H9 (cell line): ENCODE data around the gene PRR16. TPM values are rescaled to one million over a fixed set of nuclear protein-coding genes. Genes with fewer than 3 reads are reported as not detected.

Source experiments
- DNase-seq: peaks from one replicate; pipeline ENCODE4 v3.0.0-alpha.2; 2017
- H2AFZ ChIP-seq: one replicate; pipeline ENCODE4 v1.6.1; 2013; ENCODE audit warnings: mild to moderate bottlenecking, low read length, control low read depth, moderate library complexity
- H2AK5ac ChIP-seq: 2 replicates; pipeline ENCODE4 v1.6.1; 2013; ENCODE audit warnings: low read length, control low read depth, mixed read lengths; ENCODE audit not compliant: insufficient read length
- H2BK120ac ChIP-seq: one replicate; pipeline ENCODE4 v1.6.1; 2013; ENCODE audit warnings: low read depth, mild to moderate bottlenecking, low read length, control low read depth, inconsistent platforms; ENCODE audit not compliant: poor library complexity, severe bottlenecking
- H2BK12ac ChIP-seq: 2 replicates; pipeline ENCODE4 v1.6.1; 2013; ENCODE audit warnings: low read length, control low read depth, mixed read lengths, low read depth; ENCODE audit not compliant: insufficient read length
- H2BK15ac ChIP-seq: 2 replicates; pipeline ENCODE4 v1.6.1; 2013; ENCODE audit warnings: low read depth, low read length, control low read depth
- H2BK20ac ChIP-seq: one replicate; pipeline ENCODE4 v1.6.1; 2013; ENCODE audit warnings: low read depth, mild to moderate bottlenecking, low read length, control low read depth, inconsistent platforms; ENCODE audit not compliant: poor library complexity, severe bottlenecking
- H2BK5ac ChIP-seq: 2 replicates; pipeline ENCODE4 v1.6.1; 2013; ENCODE audit warnings: low read length, control low read depth, mixed read lengths; ENCODE audit not compliant: insufficient read length
- H3K14ac ChIP-seq: 2 replicates; pipeline ENCODE4 v1.6.1; 2013; ENCODE audit warnings: low read length, control low read depth; ENCODE audit not compliant: insufficient read depth
- H3K18ac ChIP-seq: 2 replicates; pipeline ENCODE4 v1.6.1; 2013; ENCODE audit warnings: low read depth, mild to moderate bottlenecking, mixed read lengths, low read length, control low read depth; ENCODE audit not compliant: insufficient read length
- H3K23ac ChIP-seq: 2 replicates; pipeline ENCODE4 v1.6.1; 2013; ENCODE audit warnings: low read length, control low read depth, mixed read lengths, low read depth; ENCODE audit not compliant: insufficient read length
- H3K23me2 ChIP-seq: 2 replicates; pipeline ENCODE4 v1.6.1; 2013; ENCODE audit warnings: low read depth, mild to moderate bottlenecking, mixed read lengths, low read length, control low read depth; ENCODE audit not compliant: insufficient read length, poor library complexity, severe bottlenecking
- H3K27ac ChIP-seq: 2 replicates; pipeline ENCODE4 v1.5.1; 2013; ENCODE audit warnings: low read length, control low read depth, mixed read lengths, low read depth; ENCODE audit not compliant: insufficient read length
- H3K27me3 ChIP-seq: 2 replicates; pipeline ENCODE4 v1.6.1; 2013; ENCODE audit warnings: low read length, control low read depth, inconsistent platforms; ENCODE audit not compliant: insufficient read depth
- H3K4ac ChIP-seq: 2 replicates; pipeline ENCODE4 v1.6.1; 2013; ENCODE audit warnings: low read depth, mild to moderate bottlenecking, control low read depth, inconsistent platforms, low read length, moderate library complexity
- H3K4me1 ChIP-seq: 2 replicates; pipeline ENCODE4 v1.6.1; 2013; ENCODE audit warnings: low read length, control low read depth, inconsistent platforms; ENCODE audit not compliant: insufficient read depth
- H3K4me2 ChIP-seq: 2 replicates; pipeline ENCODE4 v1.6.1; 2013; ENCODE audit warnings: low read length, control low read depth, mixed read lengths; ENCODE audit not compliant: insufficient read length, insufficient read depth
- H3K56ac ChIP-seq: 2 replicates; pipeline ENCODE4 v1.6.1; 2013; ENCODE audit warnings: low read depth, mild to moderate bottlenecking, mixed read lengths, low read length, control low read depth; ENCODE audit not compliant: insufficient read length
- H3K79me1 ChIP-seq: 2 replicates; pipeline ENCODE4 v1.6.1; 2013; ENCODE audit warnings: low read depth, mild to moderate bottlenecking, moderate library complexity, low read length, control low read depth, inconsistent platforms; ENCODE audit not compliant: insufficient read depth, poor library complexity, severe bottlenecking
- H3K79me2 ChIP-seq: 2 replicates; pipeline ENCODE4 v1.6.1; 2013; ENCODE audit warnings: low read length, control low read depth, inconsistent platforms; ENCODE audit not compliant: insufficient read depth
- H3K9ac ChIP-seq: 2 replicates; pipeline ENCODE4 v1.6.1; 2013; ENCODE audit warnings: low read length, control low read depth, mixed read lengths; ENCODE audit not compliant: insufficient read length; ENCODE audit errors: extremely low read depth
- H3K9me3 ChIP-seq: one replicate; pipeline ENCODE4 v1.6.1; 2013; ENCODE audit warnings: low read depth, low read length, inconsistent platforms; ENCODE audit not compliant: control insufficient read depth
- H3T11ph ChIP-seq: one replicate; pipeline ENCODE4 v1.6.1; 2013; ENCODE audit warnings: mild to moderate bottlenecking, low read length, control low read depth, inconsistent platforms
- H4K20me1 ChIP-seq: one replicate; pipeline ENCODE4 v1.6.1; 2013; ENCODE audit not compliant: control insufficient read depth, insufficient read length, insufficient read depth
- H4K5ac ChIP-seq: 2 replicates; pipeline ENCODE4 v1.6.1; 2013; ENCODE audit warnings: low read depth, mild to moderate bottlenecking, mixed read lengths, low read length, control low read depth; ENCODE audit not compliant: insufficient read length
- H4K8ac ChIP-seq: replicated peaks from 2 replicates; pipeline ENCODE4 v1.6.1; 2013; ENCODE audit warnings: low read length, control low read depth, mixed read lengths, low read depth; ENCODE audit not compliant: insufficient read length
- H4K91ac ChIP-seq: 2 replicates; pipeline ENCODE4 v1.6.1; 2013; ENCODE audit warnings: low read depth, mild to moderate bottlenecking, moderate library complexity, mixed read lengths, low read length, control low read depth; ENCODE audit not compliant: insufficient read length
- H3K27ac Mint-ChIP-seq, 3 experiments: 2 replicates in 2 of 3; 3 replicates in 1 of 3; pipeline ENCODE4 v1.8.0; 2020 to 2021; ENCODE audit warnings: mixed read lengths in 3 of 3, mild to moderate bottlenecking in 1 of 3, moderate library complexity in 1 of 3
- H3K27me3 Mint-ChIP-seq: 2 replicates; pipeline ENCODE4 v1.8.0; 2021; ENCODE audit warnings: low read depth, mild to moderate bottlenecking, moderate library complexity, mixed read lengths
- H3K36me3 Mint-ChIP-seq, 3 experiments: 2 replicates in 2 of 3; 3 replicates in 1 of 3; pipeline ENCODE4 v1.8.0; 2020 to 2021; ENCODE audit warnings: low read depth in 3 of 3, mixed read lengths in 3 of 3; ENCODE audit not compliant: insufficient read depth in 1 of 3
- H3K4me1 Mint-ChIP-seq, 2 experiments: 2 replicates each; pipeline ENCODE4 v1.8.0; 2020; ENCODE audit warnings: mixed read lengths in 2 of 2
- H3K4me3 Mint-ChIP-seq, 2 experiments: 2 replicates in 1 of 2; 3 replicates in 1 of 2; pipeline ENCODE4 v1.8.0; 2020 to 2021; ENCODE audit warnings: mild to moderate bottlenecking in 2 of 2, mixed read lengths in 2 of 2, moderate library complexity in 1 of 2
- H3K9me3 Mint-ChIP-seq, 2 experiments: 2 replicates in 1 of 2; 3 replicates in 1 of 2; pipeline ENCODE4 v1.8.0; 2020; ENCODE audit warnings: mild to moderate bottlenecking in 2 of 2, mixed read lengths in 2 of 2, moderate library complexity in 1 of 2
- CTCF ChIP-seq: fragments of 200-600 bp; sonication (generic); conservative IDR thresholded peaks from 3 replicates; pipeline ENCODE4 v1.8.0; 2021; ENCODE audit warnings: antibody characterized with exemption, mild to moderate bottlenecking
- WGBS: extraction: QIAGEN DNeasy Blood & Tissue Kit; methylation state at CpG from one replicate; pipeline ENCODE4 v1.1.7; 2013; ENCODE audit warnings: missing lambda C conversion rate, low lambda C conversion rate, mixed read lengths; ENCODE audit not compliant: insufficient read length; ENCODE audit errors: extremely low coverage; 5-methylcytosine and 5-hydroxymethylcytosine counted together
- total RNA-seq: library from RNA; stranded (reverse); gene quantifications from 2 replicates; pipeline ENCODE4 v1.2.1, GENCODE V29; 2021

PRR16 gene
- total RNA-seq, 1 experiment from 2014 or later, result 0.13 TPM

DNA sequence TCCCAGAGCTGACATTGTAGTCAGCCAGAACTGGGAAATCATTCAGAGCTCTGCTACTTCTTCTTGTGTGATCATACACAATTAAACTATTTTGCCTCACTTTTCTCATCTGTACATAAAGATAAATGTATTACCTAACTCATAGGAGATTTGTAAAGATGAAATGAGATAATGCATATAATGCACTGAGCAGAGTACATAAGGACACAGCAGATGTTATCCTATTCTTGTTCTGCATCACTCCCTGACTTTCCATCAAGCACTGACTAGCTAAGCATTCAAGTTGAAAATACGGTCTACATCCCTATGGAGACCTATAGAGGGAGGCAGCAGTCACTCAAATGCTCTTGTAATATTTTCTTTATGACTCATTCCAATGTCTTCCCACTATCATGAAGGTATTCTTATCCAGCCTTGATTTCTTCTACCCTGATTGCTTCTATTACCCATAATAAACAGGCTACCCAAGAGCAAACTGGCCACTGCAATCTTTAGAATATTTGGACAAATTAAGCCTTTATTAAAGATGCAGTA, 16.3 kb upstream of the PRR16 start:
- no peak overlapping the region for H2BK12ac ChIP-seq
- Mint-ChIP-seq H3K27me3 (no peaks in the 10 kb centered on the region), H3K4me1 (peaks cover 3 to 9% of the 10 kb centered on the region in 2 experiments), H3K27ac (no peak overlapping the region), H3K36me3 (no peaks in the 10 kb centered on the region), H3K9me3 (no peaks in the 10 kb centered on the region), H3K4me3 (no peak overlapping the region)
- H3T11ph ChIP-seq, result no peak overlapping the region
- no peak overlapping the region for H4K91ac ChIP-seq
- no peak overlapping the region for H4K5ac ChIP-seq
- no peak overlapping the region for H3K18ac ChIP-seq
- TF ChIP-seq CTCF, result no peak
- H3K27me3 ChIP-seq, result no peaks in the 10 kb centered on the region
- H3K4me1 ChIP-seq, result no peaks in the 10 kb centered on the region; the same call in 1 of the 2 replicates
- H3K4me2 ChIP-seq, result no peak overlapping the region
- no peak overlapping the region for H2BK15ac ChIP-seq
- DNase-seq, result no peak
- H4K8ac ChIP-seq, result no peak overlapping the region
- H3K23me2 ChIP-seq, result no peaks in the 10 kb centered on the region
- no peak overlapping the region for H2BK120ac ChIP-seq
- H3K9me3 ChIP-seq, result no peaks in the 10 kb centered on the region
- no peak overlapping the region for H3K9ac ChIP-seq
- no peak overlapping the region for H3K14ac ChIP-seq
- H3K23ac ChIP-seq, result no peak overlapping the region
- no peaks in the 10 kb centered on the region for H3K79me2 ChIP-seq
- H3K27ac ChIP-seq, result no peak overlapping the region
- no peak overlapping the region for H2AFZ ChIP-seq
- H2BK5ac ChIP-seq, result no peak overlapping the region
- no peak overlapping the region for H2AK5ac ChIP-seq
- no peaks in the 10 kb centered on the region for H3K79me1 ChIP-seq
- WGBS, result no CpG with 5 or more reads among the region's 1 CpG
- H3K56ac ChIP-seq, result no peak overlapping the region
- H2BK20ac ChIP-seq, result no peak overlapping the region
- H4K20me1 ChIP-seq, result no peaks in the 10 kb centered on the region
- H3K4ac ChIP-seq, result no peak overlapping the region
